A549 (cell line): ENCODE measurements around the gene SLC26A6. TPM values are rescaled to one million over a fixed set of nuclear protein-coding genes. Genes with fewer than 3 reads are reported as not detected.

Experiments
- ATAC-seq, 2 experiments: fragments of 200-7000 bp in 1 of 2; fragments of >200 bp in 1 of 2; cut with Nextera tagmentation in 1 of 2; cut with Tn5 transposase in 1 of 2; 3 replicates each; pipeline versions ENCODE4 v1.8.0 to v1.9.1; 2018 to 2020; ENCODE audit warnings: mild to moderate bottlenecking in 1 of 2, moderate library complexity in 1 of 2
- CTCF ChIA-PET: fragments of 300-600 bp; sonication (Branson Sonifier 250); formaldehyde crosslinking; extraction: SDS; loops from one replicate; lab custom pipeline; 2021; ENCODE audit warnings: antibody characterized with exemption, inconsistent platforms; lab: Yijun Ruan, JAX
- POLR2A ChIA-PET: fragments of 350-600 bp; formaldehyde crosslinking; extraction: SDS; loops from one replicate; lab custom pipeline; 2021; ENCODE audit warnings: antibody characterized with exemption, inconsistent platforms; lab: Yijun Ruan, JAX
- DNase-seq, 2 experiments: peaks; one replicate each; pipeline versions ENCODE4 v3.0.0 to v3.0.0-alpha.2; 2011 to 2016; ENCODE audit warnings: low read depth in 1 of 2, low spot score in 1 of 2
- FAIRE-seq: peaks from 2 replicates; lab custom pipeline; 2011; peaks lifted over from hg19 to GRCh38; lab: Jason Lieb, UNC
- H3K27ac ChIP-seq, 2 experiments: fragments of >200 bp; sonication (Bioruptor Twin); formaldehyde crosslinking; 3 replicates each; pipeline ENCODE4 v1.5.1; 2016 to 2017
- H3K4me1 ChIP-seq: fragments of >200 bp; sonication (Bioruptor Twin); formaldehyde crosslinking; 3 replicates; pipeline ENCODE4 v1.6.1; 2016
- H3K4me2 ChIP-seq: fragments of >200 bp; sonication (Bioruptor Twin); formaldehyde crosslinking; 3 replicates; pipeline ENCODE4 v1.6.1; 2016
- H3K4me3 ChIP-seq: fragments of >200 bp; sonication (Bioruptor Twin); formaldehyde crosslinking; 3 replicates; pipeline ENCODE4 v1.5.1; 2016
- H3K9me3 ChIP-seq: fragments of >200 bp; sonication (Bioruptor Twin); formaldehyde crosslinking; 3 replicates; pipeline ENCODE4 v1.6.1; 2016
- BHLHE40 ChIP-seq: IDR thresholded peaks from 2 replicates; pipeline ENCODE4 v1.6.1; 2012; ENCODE audit warnings: low read depth, low read length, inconsistent platforms
- EHMT2 ChIP-seq: fragments of 200-600 bp; sonication (generic); IDR thresholded peaks from 2 replicates; pipeline ENCODE4 v1.6.1; 2016; ENCODE audit warnings: antibody characterized with exemption, low read depth, mild to moderate bottlenecking, moderate library complexity
- HDAC2 ChIP-seq: fragments of 200-600 bp; sonication (generic); IDR thresholded peaks from 2 replicates; pipeline ENCODE4 v1.6.1; 2016
- HOXA7 ChIP-seq: fragments of 250-450 bp; sonication (Bioruptor Pico); IDR thresholded peaks from 2 replicates; pipeline ENCODE4 v1.5.0; 2020; ENCODE audit warnings: mild to moderate bottlenecking, moderate library complexity
- MAFK ChIP-seq: fragments of 450-650 bp; IDR thresholded peaks from 2 replicates; pipeline ENCODE4 v1.6.1; 2014; ENCODE audit not compliant: partially characterized antibody
- POLR2AphosphoS2 ChIP-seq: conservative IDR thresholded peaks from 2 replicates; pipeline ENCODE4 v1.6.1; 2012; ENCODE audit warnings: low read length, improper control_type of control experiment, inconsistent platforms
- RCOR1 ChIP-seq: fragments of 150-350 bp; IDR thresholded peaks from 2 replicates; pipeline ENCODE4 v1.6.1; 2014; ENCODE audit warnings: antibody characterized with exemption, low read length, low read depth
- RNF2 ChIP-seq: fragments of 200-600 bp; sonication (generic); IDR thresholded peaks from 2 replicates; pipeline ENCODE4 v1.6.1; 2016; ENCODE audit warnings: low read depth, mild to moderate bottlenecking, antibody characterized with exemption, moderate library complexity, borderline replicate concordance
- TFCP2L1 ChIP-seq: fragments of 250-450 bp; sonication (Bioruptor Pico); IDR thresholded peaks from 2 replicates; pipeline ENCODE4 v1.5.0; 2021; ENCODE audit warnings: mild to moderate bottlenecking
- ZFP36 ChIP-seq: fragments of 450-650 bp; IDR thresholded peaks from 2 replicates; pipeline ENCODE4 v1.6.1; 2014; ENCODE audit warnings: borderline replicate concordance; ENCODE audit not compliant: partially characterized antibody
- WGBS: methylation state at CpG from one replicate; pipeline ENCODE4 v1.1.6; 2017; ENCODE audit errors: missing lambda C conversion rate; 5-methylcytosine and 5-hydroxymethylcytosine counted together
- polyA plus RNA-seq, 4 experiments: library from polyadenylated mRNA; depleted of rRNA in 3 of 4; stranded (reverse); fragments of >200 nt; fragmentation: RNase III in 1 of 4; extraction: RNeasy Plus Mini Kit Qiagen cat#74134 plus additional on column Dnase treatment in 1 of 4; gene quantifications; 2 replicates in 3 of 4; 3 replicates in 1 of 4; pipeline ENCODE4 v1.2.3, GENCODE V29; 2011 to 2017
- TF ChIP-seq, protein P1 (sequence below): IDR thresholded peaks from 2 replicates; pipeline ENCODE4 v1.6.1; 2012
- TF ChIP-seq, protein P2 (sequence below): fragments of 250-450 bp; sonication (Bioruptor Pico); IDR thresholded peaks from 2 replicates; pipeline ENCODE4 v1.5.0; 2020; ENCODE audit warnings: low read depth, mild to moderate bottlenecking, moderate library complexity
- TF ChIP-seq, protein P3 (sequence below): fragments of >200 bp; sonication (Bioruptor Twin); formaldehyde crosslinking; IDR thresholded peaks from 2 replicates; pipeline ENCODE4 v1.6.1; 2016
- TF ChIP-seq, protein P4 (sequence below): fragments of 450-650 bp; IDR thresholded peaks from 2 replicates; pipeline ENCODE4 v1.6.1; 2014; ENCODE audit warnings: antibody characterized with exemption
- TF ChIP-seq, protein P5 (sequence below): fragments of 250-450 bp; sonication (Bioruptor Pico); IDR thresholded peaks from 2 replicates; pipeline ENCODE4 v1.5.0; 2021; ENCODE audit warnings: mild to moderate bottlenecking, moderate library complexity, borderline replicate concordance
- TF ChIP-seq, protein P6 (sequence below): fragments of >200 bp; sonication (Bioruptor Twin); formaldehyde crosslinking; IDR thresholded peaks from 3 replicates; pipeline ENCODE4 v1.6.1; 2016

SLC26A6 gene
- polyA plus RNA-seq, 2 of the 4 experiments (the other 2 are of a cell fraction) = 12.5 to 25.5 TPM

DNA sequence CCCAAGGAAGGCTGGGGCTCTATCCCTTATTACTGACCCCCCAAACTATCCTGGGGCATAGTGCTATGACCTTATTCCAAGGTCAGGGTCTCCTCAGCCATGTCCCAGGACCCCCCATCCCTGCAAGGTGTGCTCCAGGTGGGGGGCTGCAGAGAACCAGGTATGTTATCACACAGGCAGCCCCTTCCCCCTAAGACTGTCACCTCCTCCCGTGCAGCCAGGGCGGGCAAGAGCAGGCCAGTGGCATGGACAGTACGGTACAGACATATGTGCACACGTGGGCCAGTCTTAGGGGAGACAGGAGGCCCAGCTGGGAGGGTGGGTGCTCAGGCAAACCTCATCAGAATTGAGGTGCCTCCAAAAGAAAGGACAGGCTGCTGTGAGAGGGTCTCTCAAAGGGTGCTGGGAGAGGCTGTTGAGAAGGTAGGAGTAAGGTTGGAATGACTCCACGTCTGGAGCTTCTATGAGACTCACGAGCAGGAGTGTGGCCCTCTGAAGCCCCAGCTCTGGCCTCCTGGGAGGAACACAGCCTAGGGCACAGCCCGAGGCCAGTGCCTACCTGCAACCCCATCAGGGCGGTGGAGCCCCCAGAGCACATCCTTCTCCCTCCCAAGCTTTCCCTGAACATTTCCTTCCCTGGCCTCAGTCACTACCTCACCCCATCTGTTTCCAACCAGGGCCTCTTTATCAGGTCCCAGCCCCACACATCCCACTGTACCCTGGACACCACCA, 38.4 kb downstream of the SLC26A6 start:
- Histone ChIP-seq H3K27ac (peak overlapping the region; percentile 99 to 100), H3K4me2 (peak overlapping the region; percentile 96)
- CTCF ChIA-PET = interaction anchor here (1.3 to 4.6 kb wide), 3 partner anchors 13 to 59 kb away, joined by 5 to 19 read pairs (median 5); partner anchors contain the start of genes SLC26A6 and UQCRC1

DNA sequence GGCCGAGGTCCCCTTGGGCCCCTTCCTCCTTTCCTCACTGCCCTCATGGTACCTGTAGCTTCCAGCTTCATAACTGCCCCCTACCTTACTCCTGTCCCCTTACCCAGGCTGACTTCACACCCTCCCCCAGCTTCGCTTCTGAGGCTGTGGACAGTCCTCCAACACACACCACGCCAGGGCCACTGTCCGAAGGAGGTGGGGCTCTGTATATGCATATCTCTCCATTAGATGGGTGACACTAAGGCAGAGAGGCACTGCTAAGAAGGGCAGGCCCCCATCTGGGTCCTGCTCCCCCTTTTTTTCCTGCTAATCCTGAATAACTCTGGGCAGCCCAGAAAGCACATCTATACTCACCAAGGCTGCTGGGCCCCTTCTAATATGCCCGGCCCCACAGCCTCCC, 39.1 kb downstream of the SLC26A6 start:
- ChIA-PET POLR2A (interaction anchor here (1.2 to 1.3 kb wide), 2 partner anchors 13 to 67 kb away, joined by 3 to 5 read pairs; partner anchors contain the start of genes CELSR3 and UQCRC1), CTCF (interaction anchor here (1.3 to 4.6 kb wide), 2 partner anchors 14 to 39 kb away, joined by 5 to 19 read pairs; partner anchors contain the start of genes SLC26A6 and UQCRC1)
- DNase-seq (no peak), FAIRE-seq (peak; percentile 13)
- peak overlapping the region; percentile 99 to 100 for H3K27ac ChIP-seq
- WGBS = 16% methylated on average over 4 of the region's 5 CpGs
- no peak overlapping the region for H3K4me3 ChIP-seq
- H3K9me3 ChIP-seq = no peaks in the 10 kb centered on the region
- TF ChIP-seq, protein P1, sequence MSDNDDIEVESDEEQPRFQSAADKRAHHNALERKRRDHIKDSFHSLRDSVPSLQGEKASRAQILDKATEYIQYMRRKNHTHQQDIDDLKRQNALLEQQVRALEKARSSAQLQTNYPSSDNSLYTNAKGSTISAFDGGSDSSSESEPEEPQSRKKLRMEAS = 0 out of 2 replicates have a peak, but pooled peaks have one; percentile 0
- TF ChIP-seq, protein P2, sequence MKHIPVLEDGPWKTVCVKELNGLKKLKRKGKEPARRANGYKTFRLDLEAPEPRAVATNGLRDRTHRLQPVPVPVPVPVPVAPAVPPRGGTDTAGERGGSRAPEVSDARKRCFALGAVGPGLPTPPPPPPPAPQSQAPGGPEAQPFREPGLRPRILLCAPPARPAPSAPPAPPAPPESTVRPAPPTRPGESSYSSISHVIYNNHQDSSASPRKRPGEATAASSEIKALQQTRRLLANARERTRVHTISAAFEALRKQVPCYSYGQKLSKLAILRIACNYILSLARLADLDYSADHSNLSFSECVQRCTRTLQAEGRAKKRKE (CRISPR knock-in tag) = no peak
- TF ChIP-seq, all 56 proteins: peak for 1
- ATAC-seq = peak; percentile 12
- H3K4me2 ChIP-seq = peak overlapping the region; percentile 96
- H3K4me1 ChIP-seq = peaks cover 70% of the 10 kb centered on the region

More for the DNA sequence above, 38.4 kb downstream of the SLC26A6 start:
- H3K4me1 ChIP-seq = peaks cover 63% of the 10 kb centered on the region
- TF ChIP-seq, protein P3, sequence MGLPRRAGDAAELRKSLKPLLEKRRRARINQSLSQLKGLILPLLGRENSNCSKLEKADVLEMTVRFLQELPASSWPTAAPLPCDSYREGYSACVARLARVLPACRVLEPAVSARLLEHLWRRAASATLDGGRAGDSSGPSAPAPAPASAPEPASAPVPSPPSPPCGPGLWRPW = no peak
- no peak for TF ChIP-seq ZFP36
- TF ChIP-seq HDAC2 = no peak
- TF ChIP-seq TFCP2L1 (CRISPR knock-in tag) = no peak
- TF ChIP-seq, protein P4, sequence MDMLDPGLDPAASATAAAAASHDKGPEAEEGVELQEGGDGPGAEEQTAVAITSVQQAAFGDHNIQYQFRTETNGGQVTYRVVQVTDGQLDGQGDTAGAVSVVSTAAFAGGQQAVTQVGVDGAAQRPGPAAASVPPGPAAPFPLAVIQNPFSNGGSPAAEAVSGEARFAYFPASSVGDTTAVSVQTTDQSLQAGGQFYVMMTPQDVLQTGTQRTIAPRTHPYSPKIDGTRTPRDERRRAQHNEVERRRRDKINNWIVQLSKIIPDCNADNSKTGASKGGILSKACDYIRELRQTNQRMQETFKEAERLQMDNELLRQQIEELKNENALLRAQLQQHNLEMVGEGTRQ = no peak
- TF ChIP-seq RNF2 = no peak
- TF ChIP-seq, protein P5, sequence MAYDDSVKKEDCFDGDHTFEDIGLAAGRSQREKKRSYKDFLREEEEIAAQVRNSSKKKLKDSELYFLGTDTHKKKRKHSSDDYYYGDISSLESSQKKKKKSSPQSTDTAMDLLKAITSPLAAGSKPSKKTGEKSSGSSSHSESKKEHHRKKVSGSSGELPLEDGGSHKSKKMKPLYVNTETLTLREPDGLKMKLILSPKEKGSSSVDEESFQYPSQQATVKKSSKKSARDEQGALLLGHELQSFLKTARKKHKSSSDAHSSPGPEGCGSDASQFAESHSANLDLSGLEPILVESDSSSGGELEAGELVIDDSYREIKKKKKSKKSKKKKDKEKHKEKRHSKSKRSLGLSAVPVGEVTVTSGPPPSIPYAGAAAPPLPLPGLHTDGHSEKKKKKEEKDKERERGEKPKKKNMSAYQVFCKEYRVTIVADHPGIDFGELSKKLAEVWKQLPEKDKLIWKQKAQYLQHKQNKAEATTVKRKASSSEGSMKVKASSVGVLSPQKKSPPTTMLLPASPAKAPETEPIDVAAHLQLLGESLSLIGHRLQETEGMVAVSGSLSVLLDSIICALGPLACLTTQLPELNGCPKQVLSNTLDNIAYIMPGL (CRISPR knock-in tag) = no peak
- TF ChIP-seq POLR2AphosphoS2 = no peak
- no peak for TF ChIP-seq HOXA7 (CRISPR knock-in tag)
- TF ChIP-seq, protein P6, sequence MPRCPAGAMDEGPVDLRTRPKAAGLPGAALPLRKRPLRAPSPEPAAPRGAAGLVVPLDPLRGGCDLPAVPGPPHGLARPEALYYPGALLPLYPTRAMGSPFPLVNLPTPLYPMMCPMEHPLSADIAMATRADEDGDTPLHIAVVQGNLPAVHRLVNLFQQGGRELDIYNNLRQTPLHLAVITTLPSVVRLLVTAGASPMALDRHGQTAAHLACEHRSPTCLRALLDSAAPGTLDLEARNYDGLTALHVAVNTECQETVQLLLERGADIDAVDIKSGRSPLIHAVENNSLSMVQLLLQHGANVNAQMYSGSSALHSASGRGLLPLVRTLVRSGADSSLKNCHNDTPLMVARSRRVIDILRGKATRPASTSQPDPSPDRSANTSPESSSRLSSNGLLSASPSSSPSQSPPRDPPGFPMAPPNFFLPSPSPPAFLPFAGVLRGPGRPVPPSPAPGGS = no peak
- no peak for TF ChIP-seq MAFK
- no peak for TF ChIP-seq EHMT2
- TF ChIP-seq BHLHE40 = no peak
- TF ChIP-seq RCOR1 = no peak
- TF ChIP-seq, all 56 proteins: peak for 0
- FAIRE-seq (no peak), ATAC-seq (no peak), DNase-seq (no peak)
- 90% methylated on average over 8 of the region's 8 CpGs for WGBS
- H3K4me3 ChIP-seq = no peak overlapping the region
- H3K9me3 ChIP-seq = no peaks in the 10 kb centered on the region
- POLR2A ChIA-PET = interaction anchor here (1.2 to 1.3 kb wide), 2 partner anchors 13 to 66 kb away, joined by 3 to 5 read pairs; partner anchors contain the start of genes CELSR3 and UQCRC1
